ENCODE data around the gene NRROS.
"Not testable (repeated sequence)": the region's sequence is repeated elsewhere in the genome, so short reads cannot be mapped to it uniquely, and the experiment has no call there.

NRROS gene

DNA sequence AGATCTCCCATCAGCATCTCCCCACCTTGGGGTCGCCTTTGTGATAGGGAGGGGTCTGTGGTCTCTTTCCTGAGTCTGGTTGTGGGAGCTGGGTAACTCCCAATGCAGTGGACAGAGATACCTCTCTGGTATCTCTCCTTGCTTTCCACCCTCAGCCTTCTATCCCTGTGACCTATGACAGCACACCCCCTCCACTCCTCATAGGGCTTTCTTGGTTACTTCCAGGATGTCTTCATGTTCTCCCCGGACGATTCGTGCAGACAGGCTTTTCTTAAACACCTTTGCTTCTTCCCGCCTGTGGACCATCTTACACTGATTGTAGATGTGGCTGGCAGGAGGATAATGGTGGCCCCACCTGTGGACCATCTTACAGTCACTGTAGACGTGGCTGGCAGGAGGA is 14.2 kb upstream of the NRROS start:
- no peak for DNase-seq

DNA sequence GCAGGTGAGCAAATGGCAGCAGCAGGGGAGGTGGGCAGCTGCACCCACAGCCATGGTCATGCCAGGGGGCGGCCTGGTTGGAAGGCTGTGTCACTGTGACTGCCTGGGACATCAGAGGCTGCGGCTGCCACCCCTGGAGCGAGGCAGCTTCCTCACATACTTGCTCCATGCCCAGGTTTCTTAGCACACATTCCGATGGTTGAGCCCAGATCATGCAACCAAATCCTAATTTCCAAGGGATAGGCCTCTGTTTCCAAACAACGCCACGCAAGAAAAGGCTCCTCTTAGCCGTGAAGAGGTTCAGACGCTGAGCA is 11.6 kb upstream of the NRROS start:
- no peak for DNase-seq

- DNase-seq = no peak
These were observed 10.3 kb upstream of the NRROS start for GRCh38 chr3:196629228-196629627.

DNA sequence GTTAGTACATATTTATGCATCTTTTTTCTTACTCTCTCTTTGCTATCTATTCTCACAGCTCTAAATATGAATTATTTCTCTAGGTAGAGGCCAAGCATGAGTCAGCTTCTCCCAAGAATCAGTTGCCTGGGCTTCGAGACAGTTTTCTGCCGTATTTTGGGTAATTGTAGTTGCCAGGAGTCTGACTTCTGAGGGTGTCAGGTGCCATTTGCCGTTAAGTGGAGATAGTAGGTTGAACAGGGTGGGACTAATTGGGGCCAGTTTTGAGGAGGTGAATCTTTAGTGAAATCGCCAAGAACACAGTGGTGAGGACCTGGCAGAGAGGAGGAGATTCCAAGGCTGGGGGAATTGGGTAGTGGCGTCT is 7.8 kb upstream of the NRROS start:
- no peak for DNase-seq

DNA sequence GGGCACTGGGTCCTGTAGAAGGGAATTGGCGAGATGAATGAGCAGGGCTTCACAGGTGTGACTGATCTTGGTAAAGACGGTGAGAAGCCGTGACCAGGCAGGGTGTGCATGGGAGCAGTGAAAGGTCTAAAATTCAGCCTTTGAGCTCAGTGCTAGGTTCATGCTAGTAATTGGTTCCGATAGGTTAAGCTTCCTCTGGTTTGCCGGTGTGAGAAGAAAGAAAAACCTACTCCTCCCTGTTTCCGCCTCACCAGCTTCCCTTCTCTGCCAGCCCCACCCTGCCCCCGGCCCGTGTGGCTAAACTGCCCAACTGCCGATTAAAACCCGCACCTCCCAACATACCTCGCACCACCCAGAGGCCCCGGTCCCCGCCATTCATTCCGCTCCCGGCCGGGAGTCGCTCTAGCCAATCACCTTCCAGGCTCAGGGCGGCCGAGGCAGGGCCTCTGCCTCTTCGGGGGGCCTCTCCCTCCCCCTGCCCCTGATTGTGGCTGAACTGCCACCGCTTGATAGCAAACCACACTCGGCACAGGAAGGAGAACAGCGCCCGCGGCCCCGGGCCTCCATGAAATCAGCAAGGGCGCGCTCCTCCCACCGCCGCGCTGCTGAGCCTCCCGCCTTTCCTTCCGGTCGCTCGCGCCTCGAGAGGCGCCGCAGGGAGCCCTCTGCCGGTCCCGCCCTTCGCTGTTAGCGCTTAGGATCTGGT is 7.3 kb upstream of the NRROS start:
- DNase-seq = peak; percentile 88

- no peak for DNase-seq
These were observed 5.8 kb upstream of the NRROS start for GRCh38 chr3:196633555-196634151.

- DNase-seq = no peak
These were observed 5.3 kb upstream of the NRROS start for GRCh38 chr3:196634224-196634623.

- no peak for DNase-seq
These were observed 4.7 kb upstream of the NRROS start for GRCh38 chr3:196634829-196635228.

DNA sequence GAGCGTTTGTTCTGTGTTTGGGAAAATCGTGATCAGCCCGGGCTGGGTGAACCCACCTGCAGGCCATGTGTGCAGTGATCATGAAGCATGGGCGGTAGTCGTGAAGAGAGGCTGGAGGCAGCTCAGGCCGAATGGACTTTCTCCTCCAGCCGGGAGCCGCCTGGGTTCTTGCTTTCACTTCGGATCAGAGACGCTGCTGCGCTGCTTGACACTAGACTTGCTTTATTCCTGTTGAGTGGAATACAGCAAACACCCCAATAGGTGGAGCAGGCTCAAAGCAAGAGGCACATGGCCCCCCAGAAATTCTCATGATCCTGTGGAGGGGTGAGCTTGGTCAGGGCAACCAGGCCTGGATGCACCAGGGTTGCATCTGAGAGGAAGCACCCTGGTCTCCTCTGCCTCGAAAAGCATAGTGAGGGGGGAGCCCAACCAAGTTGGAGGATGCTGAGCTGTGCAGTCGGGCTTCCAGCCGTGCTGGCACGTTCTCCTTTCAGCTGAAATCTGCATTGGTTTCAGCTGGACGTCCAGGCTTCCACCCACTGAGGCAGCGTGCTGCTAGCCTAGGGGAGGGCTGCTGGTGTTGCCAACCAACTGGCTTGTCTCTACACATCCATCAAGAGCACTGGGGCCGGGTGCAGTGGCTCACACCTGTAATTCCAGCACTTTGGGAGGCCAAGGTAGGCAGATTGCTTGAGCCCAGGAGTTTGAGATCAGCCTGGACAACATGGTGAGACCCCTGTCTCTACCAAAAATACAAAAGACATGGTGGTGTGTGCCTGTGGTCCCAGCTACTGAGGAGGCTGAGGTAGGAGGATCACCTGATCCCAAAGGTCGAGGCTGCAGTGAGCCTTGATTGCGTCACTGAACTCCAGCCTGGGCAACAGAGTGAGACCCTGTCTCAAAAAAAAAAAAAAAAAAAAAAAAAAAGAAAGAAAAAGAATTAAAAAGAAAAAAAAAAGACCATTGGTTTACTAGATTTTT is 2.8 kb upstream of the NRROS start:
- DNase-seq = no peak

DNA sequence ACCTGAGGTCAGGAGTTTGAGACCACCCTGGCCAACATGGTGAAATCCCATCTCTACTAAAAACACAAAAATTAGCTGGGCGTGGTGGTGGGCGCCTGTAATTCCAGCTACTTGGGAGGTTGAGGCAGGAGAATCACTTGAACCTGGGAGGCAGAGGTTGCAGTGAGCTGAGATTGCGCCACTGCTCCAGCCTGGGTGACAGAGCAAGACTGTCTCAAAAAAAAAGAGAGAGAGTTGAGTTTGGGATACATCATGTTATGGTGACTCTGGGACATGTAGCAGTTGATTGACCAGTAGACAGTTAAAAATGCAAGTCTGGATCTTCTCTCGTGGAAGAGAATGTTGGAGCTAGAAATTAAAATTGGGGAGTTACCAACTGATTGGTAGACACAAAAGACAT is 1.6 kb upstream of the NRROS start:
- DNase-seq = not testable (repeated sequence)

DNA sequence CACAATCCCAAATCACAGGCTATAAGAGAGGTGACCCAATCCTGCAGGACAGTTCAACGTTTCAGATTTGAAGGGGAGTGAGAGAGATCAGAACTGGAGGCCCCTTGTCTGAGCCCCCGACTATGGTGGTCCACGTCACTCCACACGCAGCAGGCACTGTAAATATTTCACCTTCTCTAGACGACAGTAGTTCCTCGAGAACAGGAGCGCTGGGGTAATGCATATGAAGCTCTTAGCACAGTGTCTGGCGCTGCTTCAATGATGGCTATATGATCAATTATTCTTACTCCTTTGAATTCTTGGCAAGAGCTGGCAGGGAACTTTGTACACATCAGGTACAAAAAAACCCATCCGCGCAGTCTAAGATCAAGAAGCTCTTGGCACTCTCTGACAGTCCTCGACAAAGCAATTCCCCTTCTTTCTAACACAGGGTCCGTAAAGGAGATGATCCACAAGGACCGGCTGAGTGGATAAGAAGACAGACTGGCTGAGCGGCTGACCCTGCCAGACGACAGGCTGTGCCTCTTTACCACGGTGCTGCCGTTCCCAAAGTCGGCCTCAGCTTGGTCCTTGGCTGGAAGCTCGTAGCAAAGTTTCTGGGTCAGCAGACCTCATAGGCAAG is 522 bp upstream of the NRROS start:
- DNase-seq = peak; percentile 64

DNA sequence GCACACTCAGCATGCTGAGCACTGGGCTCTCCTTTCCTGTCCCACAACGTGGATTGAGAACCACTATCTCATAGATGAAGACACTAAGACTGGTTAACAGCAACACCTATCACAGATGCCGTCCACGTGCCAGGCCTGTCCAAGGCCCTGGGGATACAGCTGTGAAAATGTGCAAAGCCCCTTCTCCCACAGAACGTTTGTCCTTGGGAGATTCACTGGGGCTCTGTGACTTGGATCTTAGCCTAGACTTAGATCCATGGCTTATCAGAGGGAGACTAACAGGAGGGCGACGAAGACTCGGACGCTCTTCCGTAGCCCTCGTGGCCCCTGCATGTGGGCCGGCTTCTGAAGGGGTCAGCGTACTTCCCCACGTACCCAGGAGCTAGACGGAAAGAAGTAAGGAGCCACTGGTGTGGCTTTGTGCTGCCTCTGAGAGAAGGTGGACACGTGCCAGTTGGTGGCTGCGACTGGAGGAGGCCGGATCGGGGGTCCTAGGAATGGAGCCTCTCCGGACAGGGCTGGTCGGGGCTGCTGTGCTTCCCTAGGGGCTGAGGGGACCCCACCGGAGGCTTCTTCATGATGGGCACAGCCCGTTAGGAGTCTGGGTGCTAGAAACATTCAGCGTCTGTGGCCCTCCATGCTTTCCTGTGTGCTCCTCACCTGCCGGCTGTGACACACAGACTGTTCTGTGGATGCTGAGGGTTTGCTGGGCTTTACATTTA is 964 bp downstream of the NRROS start:
- DNase-seq = no peak

DNA sequence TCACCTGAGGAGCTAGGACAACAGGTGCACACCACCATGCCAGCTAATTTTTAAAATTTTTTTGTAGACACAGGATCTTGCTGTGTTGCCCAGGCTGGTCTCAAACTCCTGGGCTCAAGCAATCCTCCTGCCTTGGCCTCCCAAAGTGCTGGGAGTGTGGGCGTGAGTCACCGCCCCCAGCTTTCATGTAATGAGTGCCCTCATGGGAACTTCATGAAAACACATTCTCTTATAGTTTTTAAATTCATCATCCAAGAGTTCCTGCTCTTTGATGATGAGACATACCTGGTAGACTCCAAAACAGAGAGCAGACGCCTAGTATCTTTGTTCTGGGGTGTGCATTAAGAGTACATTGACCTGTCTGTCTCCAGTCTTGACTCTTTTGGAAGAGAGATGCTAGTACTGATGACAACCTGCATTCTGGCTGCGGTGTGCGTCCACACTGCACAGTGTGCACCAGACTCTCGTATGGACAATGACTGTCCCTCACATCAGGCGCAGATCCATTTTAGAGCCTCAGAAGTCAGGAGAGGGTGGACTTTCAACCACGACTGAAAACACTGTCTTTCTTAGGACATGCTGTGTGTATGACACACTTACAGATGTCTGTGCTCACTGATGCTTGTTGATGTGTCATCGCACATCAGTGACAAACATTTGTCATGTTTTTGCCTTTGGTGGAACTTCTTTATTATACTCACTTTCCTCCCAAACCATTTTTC is 2.0 kb downstream of the NRROS start:
- no peak for DNase-seq

- no peak for DNase-seq
These were observed 2.9 kb downstream of the NRROS start for GRCh38 chr3:196642434-196642833.

GRCh38 chr3:196643201-196643749 is 3.8 kb downstream of the NRROS start:
- DNase-seq = no peak

DNA sequence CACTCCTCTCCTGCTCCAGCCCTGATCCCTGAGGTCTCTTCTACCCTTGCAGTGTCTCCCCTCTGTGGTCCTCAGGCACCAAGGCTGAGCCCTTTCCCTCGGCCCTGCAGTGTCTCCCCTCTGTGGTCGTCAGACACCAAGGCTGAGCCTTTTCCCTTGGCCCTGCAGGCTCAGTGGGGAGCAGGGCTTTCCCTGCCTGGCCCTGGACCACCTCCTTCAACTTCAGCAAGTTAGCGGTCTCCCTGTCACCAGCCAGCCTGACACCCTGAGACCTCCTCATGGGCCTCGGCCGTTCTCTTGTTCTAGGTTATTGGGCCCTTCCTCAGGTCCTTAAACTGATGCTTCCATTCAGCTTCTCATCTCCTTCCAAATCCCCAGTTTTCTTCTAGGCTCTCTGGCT is 4.3 kb downstream of the NRROS start:
- no peak for DNase-seq

DNA sequence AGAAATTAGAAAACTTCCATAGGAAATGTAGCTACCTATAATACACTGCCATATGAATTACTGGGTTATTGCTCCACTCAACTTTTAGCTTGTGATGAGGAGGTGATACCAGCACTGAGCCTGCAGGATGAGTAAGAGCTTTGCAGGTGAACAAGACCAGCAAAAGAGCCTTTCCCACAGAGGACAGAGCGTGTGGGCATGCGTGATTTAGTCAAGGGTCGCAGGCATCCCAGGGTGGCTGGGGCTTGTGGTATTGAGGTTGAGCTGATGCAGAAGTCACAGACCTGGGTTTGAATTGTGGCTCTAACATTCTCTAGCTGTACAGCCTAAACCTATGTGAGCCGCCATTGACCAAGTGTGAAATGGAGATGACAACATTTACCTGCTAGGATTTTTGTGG is 5.6 kb downstream of the NRROS start:
- no peak for DNase-seq

GRCh38 chr3:196645897-196646665 is 6.6 kb downstream of the NRROS start:
- DNase-seq = no peak

- DNase-seq = no peak
These were observed 7.2 kb downstream of the NRROS start for GRCh38 chr3:196646666-196647216.

DNA sequence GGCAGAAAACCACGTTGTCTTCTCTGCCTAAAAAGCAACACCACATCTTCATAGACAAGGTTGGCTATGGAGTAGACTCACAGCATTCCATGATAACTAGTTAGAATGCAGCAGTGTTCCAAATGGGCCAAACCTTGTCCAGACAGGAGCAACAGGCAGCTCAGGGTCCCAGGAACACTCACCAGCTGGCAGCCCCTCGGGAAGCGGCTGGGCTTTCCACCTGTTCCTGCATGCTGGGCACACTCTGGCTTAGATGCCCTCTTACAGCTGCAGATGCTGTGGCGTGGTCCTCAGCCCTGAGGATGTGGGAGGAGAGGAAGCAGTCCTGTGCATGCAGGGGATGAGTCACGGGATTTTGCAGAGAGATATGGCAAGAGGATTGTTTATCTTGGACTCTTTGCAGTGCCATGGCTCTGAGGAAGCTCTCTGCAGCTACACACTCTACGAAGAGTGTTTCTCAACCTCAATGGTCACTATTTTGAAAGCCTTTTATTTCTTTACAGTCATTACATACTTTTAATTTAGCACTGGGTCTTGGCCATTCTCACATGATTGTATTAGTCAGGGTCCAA is 11.3 kb downstream of the NRROS start:
- peak; percentile 80 for DNase-seq

Data from DMS53 (cell line).